GM19023 (cell line): ENCODE results near the gene WRAP73.

Experiments used
- ATAC-seq: cut with Tn5 transposase; IDR thresholded peaks from one replicate; pipeline ENCODE4 v1.9.1; 2021; ENCODE audit warnings: mild to moderate bottlenecking, moderate library complexity; ENCODE audit not compliant: unreplicated experiment

WRAP73 gene

GRCh38 chr1:3669971-3670431 lies 20.1 kb upstream of the WRAP73 start:
- ATAC-seq, result no peak

GRCh38 chr1:3669421-3669821 lies 19.5 kb upstream of the WRAP73 start:
- no peak for ATAC-seq

- ATAC-seq, result no peak
Measured at GRCh38 chr1:3668585-3669300, 18.8 kb upstream of the WRAP73 start.

GRCh38 chr1:3668148-3668547 lies 18.2 kb upstream of the WRAP73 start:
- ATAC-seq, result no peak

- no peak for ATAC-seq
Measured at GRCh38 chr1:3664700-3665375, 14.9 kb upstream of the WRAP73 start.

- ATAC-seq, result no peak
Measured at GRCh38 chr1:3663999-3664699, 14.2 kb upstream of the WRAP73 start.

- ATAC-seq, result no peak
Measured at GRCh38 chr1:3662080-3662671, 12.3 kb upstream of the WRAP73 start.

GRCh38 chr1:3661631-3662030 lies 11.7 kb upstream of the WRAP73 start:
- ATAC-seq, result no peak

GRCh38 chr1:3660704-3661103 lies 10.8 kb upstream of the WRAP73 start:
- ATAC-seq, result no peak

- ATAC-seq, result no peak
Measured at GRCh38 chr1:3659093-3659492, 9.2 kb upstream of the WRAP73 start.

GRCh38 chr1:3658231-3658615 lies 8.3 kb upstream of the WRAP73 start:
- no peak for ATAC-seq

- ATAC-seq, result no peak
Measured at GRCh38 chr1:3657578-3658230, 7.8 kb upstream of the WRAP73 start.

GRCh38 chr1:3657096-3657475 lies 7.2 kb upstream of the WRAP73 start:
- no peak for ATAC-seq

- ATAC-seq, result peak; percentile 46
Measured at GRCh38 chr1:3656450-3657095, 6.7 kb upstream of the WRAP73 start.

- ATAC-seq, result no peak
Measured at GRCh38 chr1:3654549-3655281, 4.8 kb upstream of the WRAP73 start.

- ATAC-seq, result no peak
Measured at GRCh38 chr1:3653286-3653618, 3.3 kb upstream of the WRAP73 start.

GRCh38 chr1:3652548-3653285 lies 2.8 kb upstream of the WRAP73 start:
- ATAC-seq, result no peak

- no peak for ATAC-seq
Measured at GRCh38 chr1:3651930-3652547, 2.1 kb upstream of the WRAP73 start, which contains the start of gene TP73. Gene TP73 (plus strand): TSS chr1:3652516. CDS start chr1:3682366, 29,850 bp downstream.
